HCT116 (cell line): Measurements from ENCODE around the gene ALKBH7. TPM values are rescaled to one million over a fixed set of nuclear protein-coding genes. Genes with fewer than 3 reads are reported as not detected.

ENCODE experiments used
- ATAC-seq: fragments of 200-7000 bp; cut with Tn5 transposase; 2 replicates; pipeline ENCODE4 v1.9.1; 2020; ENCODE audit warnings: mild to moderate bottlenecking, moderate library complexity
- BruUV-seq: library from RNA; stranded (reverse); fragments of 400-500 nt; replicated peaks from 2 replicates; lab custom pipeline; 2021; lab: Mats Ljungman, UMichigan
- CTCF ChIA-PET: fragments of 300-600 bp; sonication (Branson Sonifier 250); formaldehyde crosslinking; loops from one replicate; lab custom pipeline; 2021; ENCODE audit warnings: antibody characterized with exemption; lab: Charles Lee
- POLR2A ChIA-PET: fragments of 300-600, 350-600 bp; sonication (Branson Sonifier 250); formaldehyde crosslinking; loops from one replicate; lab custom pipeline; 2021; ENCODE audit warnings: antibody characterized with exemption; lab: Charles Lee
- RAD21 ChIA-PET, 2 experiments: fragments of 300-600 bp; sonication (Branson Sonifier 250); formaldehyde crosslinking; loops; one replicate each; lab custom pipeline; 2023; ENCODE audit warnings: low total read pairs in 2 of 2; ENCODE audit not compliant: uncharacterized antibody in 2 of 2, unreplicated experiment in 2 of 2, low non-redundant PET in 1 of 2; lab: Charles Lee
- DNase-seq: peaks from one replicate; pipeline ENCODE4 v3.0.0-alpha.2; 2010; ENCODE audit warnings: low read depth, low spot score
- H2AFZ ChIP-seq: fragments of 200-600 bp; shearing (Covaris generic), sonication (generic); 2 replicates; pipeline ENCODE4 v1.6.1; 2017; ENCODE audit warnings: low read depth, mixed run types, mixed read lengths, antibody characterized with exemption, low read length; ENCODE audit not compliant: poor library complexity, severe bottlenecking
- H3K27ac ChIP-seq: 2 replicates; pipeline ENCODE4 v1.5.1; 2012; ENCODE audit warnings: low read depth, low read length
- H3K27me3 ChIP-seq: fragments of 200-600 bp; sonication (generic); 2 replicates; pipeline ENCODE4 v1.6.1; 2016; ENCODE audit warnings: mixed run types, low read length, mixed read lengths; ENCODE audit not compliant: insufficient read depth
- H3K36me3 ChIP-seq, 2 experiments: fragments of 200-500 bp in 1 of 2; fragments of 200-600 bp in 1 of 2; sonication (Bioruptor generic) in 1 of 2; sonication (generic) in 1 of 2; 2 replicates each; pipeline versions ENCODE4 v1.5.1 to v1.6.1; 2014 to 2016; ENCODE audit warnings: low read length in 2 of 2, inconsistent platforms in 1 of 2, mixed read lengths in 1 of 2, mixed run types in 1 of 2; ENCODE audit not compliant: insufficient read depth in 2 of 2, control insufficient read depth in 1 of 2
- H3K4me1 ChIP-seq, 2 experiments: fragments of 200-600 bp in 1 of 2; sonication (generic) in 1 of 2; 2 replicates each; pipeline versions ENCODE4 v1.5.1 to v1.6.1; 2012 to 2017; ENCODE audit warnings: low read length in 2 of 2, inconsistent platforms in 1 of 2, mild to moderate bottlenecking in 1 of 2, mixed read lengths in 1 of 2, mixed run types in 1 of 2, moderate library complexity in 1 of 2; ENCODE audit not compliant: insufficient read depth in 2 of 2, control insufficient read depth in 1 of 2
- H3K4me2 ChIP-seq: fragments of 200-600 bp; sonication (generic); 2 replicates; pipeline ENCODE4 v1.6.1; 2017; ENCODE audit warnings: mixed run types, low read length, mixed read lengths
- H3K4me3 ChIP-seq, 2 experiments: fragments of 200-600 bp in 1 of 2; sonication (generic) in 1 of 2; replicated peaks in 1 of 2; 2 replicates each; pipeline ENCODE4 v1.5.1; 2011 to 2016; ENCODE audit warnings: low read length in 2 of 2, control low read depth in 1 of 2, low read depth in 1 of 2, mild to moderate bottlenecking in 1 of 2, mixed read lengths in 1 of 2, mixed run types in 1 of 2
- H3K79me2 ChIP-seq: fragments of 200-600 bp; sonication (generic); 2 replicates; pipeline ENCODE4 v1.6.1; 2017; ENCODE audit warnings: mild to moderate bottlenecking, mixed run types, low read length, moderate library complexity, mixed read lengths; ENCODE audit not compliant: insufficient read depth
- H3K9ac ChIP-seq: fragments of 200-600 bp; sonication (generic); 2 replicates; pipeline ENCODE4 v1.6.1; 2016; ENCODE audit warnings: low read length, mixed read lengths
- H3K9me2 ChIP-seq: fragments of 200-600 bp; sonication (generic), shearing (Covaris generic); 2 replicates; pipeline ENCODE4 v1.6.1; 2017; ENCODE audit warnings: mixed run types, mild to moderate bottlenecking, moderate library complexity; ENCODE audit not compliant: insufficient read depth
- H3K9me3 ChIP-seq, 2 experiments: fragments of 200-500 bp in 1 of 2; fragments of 200-600 bp in 1 of 2; sonication (Bioruptor generic) in 1 of 2; sonication (generic) in 1 of 2; 2 replicates each; pipeline ENCODE4 v1.6.1; 2014 to 2017; ENCODE audit warnings: low read length in 2 of 2, mixed read lengths in 2 of 2, inconsistent platforms in 1 of 2, low read depth in 1 of 2, mild to moderate bottlenecking in 1 of 2, mixed run types in 1 of 2, moderate library complexity in 1 of 2; ENCODE audit not compliant: control insufficient read depth in 1 of 2, insufficient read depth in 1 of 2
- H4K20me1 ChIP-seq: fragments of 200-600 bp; sonication (generic), shearing (Covaris generic); 2 replicates; pipeline ENCODE4 v1.6.1; 2017; ENCODE audit warnings: mixed run types, mild to moderate bottlenecking, moderate library complexity; ENCODE audit not compliant: insufficient read depth
- CBX3 ChIP-seq: IDR thresholded peaks from 2 replicates; pipeline ENCODE4 v1.6.1; 2012; ENCODE audit warnings: low read depth
- CEBPB ChIP-seq: IDR thresholded peaks from 2 replicates; pipeline ENCODE4 v1.6.1; 2012; ENCODE audit warnings: low read depth
- CTCF ChIP-seq, 3 experiments: fragments of 200-600 bp in 1 of 3; sonication (generic) in 1 of 3; IDR thresholded peaks in 2 of 3; conservative IDR thresholded peaks in 1 of 3; 2 replicates each; pipeline ENCODE4 v1.5.1; 2012 to 2017; ENCODE audit warnings: low read depth in 2 of 3, low read length in 2 of 3, antibody characterized with exemption in 1 of 3, borderline replicate concordance in 1 of 3, control low read depth in 1 of 3, mild to moderate bottlenecking in 1 of 3, mixed read lengths in 1 of 3, mixed run types in 1 of 3, moderate library complexity in 1 of 3; ENCODE audit not compliant: insufficient read depth in 1 of 3
- EGR1 ChIP-seq: IDR thresholded peaks from 2 replicates; pipeline ENCODE4 v1.6.1; 2012; ENCODE audit warnings: low read depth
- EZH2 ChIP-seq: fragments of 200-600 bp; sonication (generic); IDR thresholded peaks from 2 replicates; pipeline ENCODE4 v1.6.1; 2017; ENCODE audit warnings: antibody characterized with exemption, mixed run types
- EZH2phosphoT487 ChIP-seq: fragments of 200-600 bp; IDR thresholded peaks from 2 replicates; pipeline ENCODE4 v1.6.1; 2018; ENCODE audit warnings: antibody characterized with exemption, borderline replicate concordance
- JUND ChIP-seq: IDR thresholded peaks from 2 replicates; pipeline ENCODE4 v1.6.1; 2012
- MAX ChIP-seq: IDR thresholded peaks from 2 replicates; pipeline ENCODE4 v1.6.1; 2012
- POLR2A ChIP-seq: IDR thresholded peaks from 2 replicates; pipeline ENCODE4 v1.7.0; 2011; ENCODE audit warnings: borderline replicate concordance; ENCODE audit not compliant: insufficient read depth, insufficient read length; ENCODE audit errors: extremely low read depth
- POLR2AphosphoS5 ChIP-seq: IDR thresholded peaks from 2 replicates; pipeline ENCODE4 v1.6.1; 2011; ENCODE audit warnings: mild to moderate bottlenecking, low read depth, low read length, moderate library complexity
- RAD21 ChIP-seq: IDR thresholded peaks from 2 replicates; pipeline ENCODE4 v1.6.1; 2012; ENCODE audit warnings: low read depth, mild to moderate bottlenecking
- REST ChIP-seq: IDR thresholded peaks from 2 replicates; pipeline ENCODE4 v1.6.1; 2012; ENCODE audit warnings: low read depth
- SIN3A ChIP-seq: IDR thresholded peaks from 2 replicates; pipeline ENCODE4 v1.6.1; 2012; ENCODE audit warnings: low read depth
- SP1 ChIP-seq: IDR thresholded peaks from 2 replicates; pipeline ENCODE4 v1.6.1; 2012; ENCODE audit warnings: low read depth
- SRF ChIP-seq: IDR thresholded peaks from 2 replicates; pipeline ENCODE4 v1.6.1; 2012; ENCODE audit warnings: low read depth
- YY1 ChIP-seq: IDR thresholded peaks from 2 replicates; pipeline ENCODE4 v1.6.1; 2011; ENCODE audit warnings: low read length, low read depth, moderate library complexity, mild to moderate bottlenecking; ENCODE audit not compliant: insufficient replicate concordance; ENCODE audit errors: extremely low read depth
- ZFX ChIP-seq: fragments of 450-650 bp; IDR thresholded peaks from 2 replicates; pipeline ENCODE4 v1.6.1; 2017
- intact Hi-C: fragments of 100-400 bp; cut with micrococcal nuclease; formaldehyde crosslinking; loops from 2 replicates; pipeline ENCODE4 v1.10.0; 2022
- total RNA-seq: library from RNA; stranded (reverse); gene quantifications from one replicate; pipeline ENCODE4 v1.2.1, GENCODE V29; 2021; ENCODE audit not compliant: unreplicated experiment
- TF ChIP-seq, protein P1 (sequence below): IDR thresholded peaks from 2 replicates; pipeline ENCODE4 v1.6.1; 2012
- TF ChIP-seq, protein P2 (sequence below): IDR thresholded peaks from 2 replicates; pipeline ENCODE4 v1.6.1; 2011; ENCODE audit warnings: mild to moderate bottlenecking, low read length, moderate library complexity; ENCODE audit not compliant: insufficient replicate concordance; ENCODE audit errors: extremely low read depth

Gene ALKBH7
- total RNA-seq, 1 experiment from 2014 or later: 57.1 TPM

DNA sequence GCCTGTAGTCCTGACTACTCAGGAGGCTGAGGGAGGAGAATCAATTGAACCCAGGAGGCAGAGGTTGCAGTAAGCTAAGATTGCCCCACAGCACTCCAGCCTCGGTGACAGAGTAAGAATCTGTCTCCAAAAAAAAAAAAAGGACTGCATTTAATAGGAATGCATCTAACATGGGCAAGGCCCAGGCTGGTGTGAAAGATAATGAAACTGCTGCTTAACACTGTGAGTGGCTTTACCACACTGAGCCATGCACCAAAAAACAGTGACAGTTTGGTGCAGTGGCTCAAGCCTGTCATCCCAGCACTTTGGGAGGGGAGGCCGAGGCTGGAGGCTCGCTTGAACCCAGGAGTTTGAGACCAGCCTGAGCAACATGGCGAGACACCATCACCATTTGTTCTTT is 11.8 kb downstream of the ALKBH7 start:
- no peak overlapping the region for H3K9ac ChIP-seq
- no peak for ATAC-seq
- no peaks in the 10 kb centered on the region for H3K9me3 ChIP-seq
- ChIA-PET CTCF (no interaction called here), POLR2A (no interaction called here), RAD21 (no interaction called here)
- intact Hi-C loops: no loop called here
- H2AFZ ChIP-seq: no peak overlapping the region
- H3K4me1 ChIP-seq: no peaks in the 10 kb centered on the region
- H3K36me3 ChIP-seq: peaks cover 32 to 48% of the 10 kb centered on the region in 2 experiments; a peak in 3 of 4 replicates
- H3K27ac ChIP-seq: no peak overlapping the region
- no peak for DNase-seq
- H3K79me2 ChIP-seq: peaks cover 11% of the 10 kb centered on the region; the same call in 1 of the 2 replicates
- no peak overlapping the region for H3K4me2 ChIP-seq
- no TSS peak for BruUV-seq
- no peaks in the 10 kb centered on the region for H3K9me2 ChIP-seq
- H4K20me1 ChIP-seq: no peaks in the 10 kb centered on the region
- H3K4me3 ChIP-seq: no peak overlapping the region
- no peaks in the 10 kb centered on the region for H3K27me3 ChIP-seq
- TF ChIP-seq CBX3: no peak
- no peak for TF ChIP-seq EGR1
- TF ChIP-seq, protein P1, sequence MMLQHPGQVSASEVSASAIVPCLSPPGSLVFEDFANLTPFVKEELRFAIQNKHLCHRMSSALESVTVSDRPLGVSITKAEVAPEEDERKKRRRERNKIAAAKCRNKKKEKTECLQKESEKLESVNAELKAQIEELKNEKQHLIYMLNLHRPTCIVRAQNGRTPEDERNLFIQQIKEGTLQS: no peak
- no peak for TF ChIP-seq ZFX
- no peak for TF ChIP-seq POLR2A
- TF ChIP-seq MAX: no peak
- TF ChIP-seq SP1: no peak
- TF ChIP-seq REST: no peak
- TF ChIP-seq POLR2AphosphoS5: no peak
- TF ChIP-seq SIN3A: no peak
- no peak for TF ChIP-seq SRF
- TF ChIP-seq EZH2phosphoT487: no peak
- no peak for TF ChIP-seq EZH2
- TF ChIP-seq JUND: no peak
- no peak for TF ChIP-seq CTCF (IDR thresholded peaks at IDR 0.05 in 2 of 3, conservative IDR thresholded peaks at IDR 0.05 in 1 of 3; ENCODE audit: borderline replicate concordance in 1 of 3, insufficient read depth in 1 of 3, low read depth in 2 of 3, low read length in 2 of 3)
- TF ChIP-seq RAD21: no peak
- TF ChIP-seq CEBPB: no peak
- TF ChIP-seq, protein P2, sequence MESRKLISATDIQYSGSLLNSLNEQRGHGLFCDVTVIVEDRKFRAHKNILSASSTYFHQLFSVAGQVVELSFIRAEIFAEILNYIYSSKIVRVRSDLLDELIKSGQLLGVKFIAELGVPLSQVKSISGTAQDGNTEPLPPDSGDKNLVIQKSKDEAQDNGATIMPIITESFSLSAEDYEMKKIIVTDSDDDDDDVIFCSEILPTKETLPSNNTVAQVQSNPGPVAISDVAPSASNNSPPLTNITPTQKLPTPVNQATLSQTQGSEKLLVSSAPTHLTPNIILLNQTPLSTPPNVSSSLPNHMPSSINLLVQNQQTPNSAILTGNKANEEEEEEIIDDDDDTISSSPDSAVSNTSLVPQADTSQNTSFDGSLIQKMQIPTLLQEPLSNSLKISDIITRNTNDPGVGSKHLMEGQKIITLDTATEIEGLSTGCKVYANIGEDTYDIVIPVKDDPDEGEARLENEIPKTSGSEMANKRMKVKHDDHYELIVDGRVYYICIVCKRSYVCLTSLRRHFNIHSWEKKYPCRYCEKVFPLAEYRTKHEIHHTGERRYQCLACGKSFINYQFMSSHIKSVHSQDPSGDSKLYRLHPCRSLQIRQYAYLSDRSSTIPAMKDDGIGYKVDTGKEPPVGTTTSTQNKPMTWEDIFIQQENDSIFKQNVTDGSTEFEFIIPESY: no peak
- TF ChIP-seq YY1: no peak
- TF ChIP-seq, all 23 proteins: peak for 0
